Measurements from ENCODE around the gene COL4A2.

COL4A2 gene

GRCh38 chr13:110521296-110521680 is 214.2 kb downstream of the COL4A2 start:
- DNase-seq (ENCODE audit: extremely low read depth, low read depth), result no peak
- no peak for TF ChIP-seq CTCF (IDR thresholded peaks at IDR 0.05; ENCODE audit: low read depth, low read length, missing control alignments)
- H3K4me3 ChIP-seq (replicated peaks; ENCODE audit: low read depth, low read length), result no peak overlapping the region

- H3K4me3 ChIP-seq (replicated peaks; ENCODE audit: low read depth, low read length), result no peak overlapping the region
- DNase-seq (ENCODE audit: extremely low read depth, low read depth), result no peak
- no peak for TF ChIP-seq CTCF (IDR thresholded peaks at IDR 0.05; ENCODE audit: low read depth, low read length, missing control alignments)
Measured at GRCh38 chr13:110521946-110522345, 214.9 kb downstream of the COL4A2 start.

GRCh38 chr13:110522721-110523120 is 215.6 kb downstream of the COL4A2 start:
- no peak for TF ChIP-seq CTCF (IDR thresholded peaks at IDR 0.05; ENCODE audit: low read depth, low read length, missing control alignments)
- DNase-seq (ENCODE audit: extremely low read depth, low read depth), result no peak
- no peak overlapping the region for H3K4me3 ChIP-seq (replicated peaks; ENCODE audit: low read depth, low read length)

GRCh38 chr13:110523180-110523579 is 216.1 kb downstream of the COL4A2 start:
- no peak for TF ChIP-seq CTCF (IDR thresholded peaks at IDR 0.05; ENCODE audit: low read depth, low read length, missing control alignments)
- no peak for DNase-seq (ENCODE audit: extremely low read depth, low read depth)
- H3K4me3 ChIP-seq (replicated peaks; ENCODE audit: low read depth, low read length), result no peak overlapping the region

- no peak for TF ChIP-seq CTCF (IDR thresholded peaks at IDR 0.05; ENCODE audit: low read depth, low read length, missing control alignments)
- H3K4me3 ChIP-seq (replicated peaks; ENCODE audit: low read depth, low read length), result no peak overlapping the region
- no peak for DNase-seq (ENCODE audit: extremely low read depth, low read depth)
Measured at GRCh38 chr13:110523838-110524540, 216.9 kb downstream of the COL4A2 start.

- no peak overlapping the region for H3K4me3 ChIP-seq (replicated peaks; ENCODE audit: low read depth, low read length)
- no peak for DNase-seq (ENCODE audit: extremely low read depth, low read depth)
- TF ChIP-seq CTCF (IDR thresholded peaks at IDR 0.05; ENCODE audit: low read depth, low read length, missing control alignments), result no peak
Measured at GRCh38 chr13:110524541-110525257, 217.6 kb downstream of the COL4A2 start.
